ENCODE data around the gene HOXD3. TPM values are rescaled to one million over a fixed set of nuclear protein-coding genes. Genes with fewer than 3 reads are reported as not detected.

HOXD3 gene
- total and polyA plus RNA-seq, 2 experiments from 2014 or later: not detected

- no peak overlapping the region for H3K4me3 Mint-ChIP-seq
- H3K4me3 ChIP-seq: no peak overlapping the region
- peaks cover 100% of the 10 kb centered on the region for H3K27me3 ChIP-seq (ENCODE audit: insufficient read depth)
- H3K27me3 Mint-ChIP-seq (ENCODE audit: insufficient read depth, low read depth, poor library complexity): peaks cover 100% of the 10 kb centered on the region
- peaks cover 48% of the 10 kb centered on the region for H4K20me1 ChIP-seq (replicated peaks; ENCODE audit: insufficient read depth)
- H3K4me1 ChIP-seq (ENCODE audit: insufficient read depth): peaks cover 48% of the 10 kb centered on the region
- TF ChIP-seq STAT1 (IDR thresholded peaks at IDR 0.05; ENCODE audit: unreplicated experiment): no peak
- TF ChIP-seq, protein P1, sequence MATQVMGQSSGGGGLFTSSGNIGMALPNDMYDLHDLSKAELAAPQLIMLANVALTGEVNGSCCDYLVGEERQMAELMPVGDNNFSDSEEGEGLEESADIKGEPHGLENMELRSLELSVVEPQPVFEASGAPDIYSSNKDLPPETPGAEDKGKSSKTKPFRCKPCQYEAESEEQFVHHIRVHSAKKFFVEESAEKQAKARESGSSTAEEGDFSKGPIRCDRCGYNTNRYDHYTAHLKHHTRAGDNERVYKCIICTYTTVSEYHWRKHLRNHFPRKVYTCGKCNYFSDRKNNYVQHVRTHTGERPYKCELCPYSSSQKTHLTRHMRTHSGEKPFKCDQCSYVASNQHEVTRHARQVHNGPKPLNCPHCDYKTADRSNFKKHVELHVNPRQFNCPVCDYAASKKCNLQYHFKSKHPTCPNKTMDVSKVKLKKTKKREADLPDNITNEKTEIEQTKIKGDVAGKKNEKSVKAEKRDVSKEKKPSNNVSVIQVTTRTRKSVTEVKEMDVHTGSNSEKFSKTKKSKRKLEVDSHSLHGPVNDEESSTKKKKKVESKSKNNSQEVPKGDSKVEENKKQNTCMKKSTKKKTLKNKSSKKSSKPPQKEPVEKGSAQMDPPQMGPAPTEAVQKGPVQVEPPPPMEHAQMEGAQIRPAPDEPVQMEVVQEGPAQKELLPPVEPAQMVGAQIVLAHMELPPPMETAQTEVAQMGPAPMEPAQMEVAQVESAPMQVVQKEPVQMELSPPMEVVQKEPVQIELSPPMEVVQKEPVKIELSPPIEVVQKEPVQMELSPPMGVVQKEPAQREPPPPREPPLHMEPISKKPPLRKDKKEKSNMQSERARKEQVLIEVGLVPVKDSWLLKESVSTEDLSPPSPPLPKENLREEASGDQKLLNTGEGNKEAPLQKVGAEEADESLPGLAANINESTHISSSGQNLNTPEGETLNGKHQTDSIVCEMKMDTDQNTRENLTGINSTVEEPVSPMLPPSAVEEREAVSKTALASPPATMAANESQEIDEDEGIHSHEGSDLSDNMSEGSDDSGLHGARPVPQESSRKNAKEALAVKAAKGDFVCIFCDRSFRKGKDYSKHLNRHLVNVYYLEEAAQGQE (IDR thresholded peaks at IDR 0.05; ENCODE audit: unreplicated experiment): no peak
- no peak overlapping the region for H3K27ac ChIP-seq (ENCODE audit: low read depth)
- no peaks in the 10 kb centered on the region for H3K36me3 Mint-ChIP-seq (ENCODE audit: low read depth)
- no peaks in the 10 kb centered on the region; the same call in 1 of the 2 replicates for H3K36me3 ChIP-seq (ENCODE audit: insufficient read depth)
- H3K4me1 Mint-ChIP-seq: peaks cover 39% of the 10 kb centered on the region
- no peak overlapping the region for H3K4me2 ChIP-seq
- no peak overlapping the region for H3K27ac Mint-ChIP-seq
- no peaks in the 10 kb centered on the region for H3K9me2 ChIP-seq (ENCODE audit: insufficient read depth)
- H3K9me3 Mint-ChIP-seq: peaks cover 7% of the 10 kb centered on the region; the same call in 1 of the 3 replicates
- no peak for DNase-seq (ENCODE audit: low spot score)
- H3K79me2 ChIP-seq (replicated peaks; ENCODE audit: insufficient read depth): no peaks in the 10 kb centered on the region
- H2AFZ ChIP-seq: no peak overlapping the region
- H3F3A ChIP-seq (replicated peaks; ENCODE audit: low read depth): peaks cover 16% of the 10 kb centered on the region
- ATAC-seq: no peak
Observed at GRCh38 chr2:176167398-176167797, 10.3 kb downstream of the HOXD3 start.

- no peaks in the 10 kb centered on the region for H3K79me2 ChIP-seq (replicated peaks; ENCODE audit: insufficient read depth)
- no peak for DNase-seq (ENCODE audit: low spot score)
- no peak for ATAC-seq
- H3K4me3 Mint-ChIP-seq: no peak overlapping the region
- H3F3A ChIP-seq (replicated peaks; ENCODE audit: low read depth): peaks cover 16% of the 10 kb centered on the region
- H3K9me2 ChIP-seq (ENCODE audit: insufficient read depth): no peaks in the 10 kb centered on the region
- no peak overlapping the region for H2AFZ ChIP-seq
- peaks cover 100% of the 10 kb centered on the region for H3K27me3 Mint-ChIP-seq (ENCODE audit: insufficient read depth, low read depth, poor library complexity)
- no peak overlapping the region for H3K4me2 ChIP-seq
- H3K9me3 Mint-ChIP-seq: peaks cover 2% of the 10 kb centered on the region; the same call in 1 of the 3 replicates
- peaks cover 33% of the 10 kb centered on the region for H3K4me1 ChIP-seq (ENCODE audit: insufficient read depth)
- peaks cover 100% of the 10 kb centered on the region for H3K27me3 ChIP-seq (ENCODE audit: insufficient read depth)
- H3K27ac ChIP-seq (ENCODE audit: low read depth): no peak overlapping the region
- peaks cover 34% of the 10 kb centered on the region for H3K4me1 Mint-ChIP-seq
- peaks cover 51% of the 10 kb centered on the region for H4K20me1 ChIP-seq (replicated peaks; ENCODE audit: insufficient read depth)
- no peak overlapping the region for H3K4me3 ChIP-seq
- no peaks in the 10 kb centered on the region; the same call in 1 of the 2 replicates for H3K36me3 ChIP-seq (ENCODE audit: insufficient read depth)
- H3K27ac Mint-ChIP-seq: no peak overlapping the region
- no peaks in the 10 kb centered on the region for H3K36me3 Mint-ChIP-seq (ENCODE audit: low read depth)
- TF ChIP-seq EZH2 (IDR thresholded peaks at IDR 0.05; ENCODE audit: low read depth, unreplicated experiment) (no peak), CREB1 (CRISPR knock-in tag; IDR thresholded peaks at IDR 0.05; ENCODE audit: low read depth) (no peak), ZNF114 (CRISPR knock-in tag; IDR thresholded peaks at IDR 0.05) (no peak), EZH2phosphoT487 (IDR thresholded peaks at IDR 0.05; ENCODE audit: unreplicated experiment) (no peak), NANOG (IDR thresholded peaks at IDR 0.05; ENCODE audit: borderline replicate concordance) (no peak), POLR2AphosphoS5 (IDR thresholded peaks at IDR 0.05; ENCODE audit: low read depth) (no peak), JUNB (IDR thresholded peaks at IDR 0.05; ENCODE audit: unreplicated experiment) (no peak)
- TF ChIP-seq, protein P1 (IDR thresholded peaks at IDR 0.05; ENCODE audit: unreplicated experiment): no peak
- TF ChIP-seq, protein P2, sequence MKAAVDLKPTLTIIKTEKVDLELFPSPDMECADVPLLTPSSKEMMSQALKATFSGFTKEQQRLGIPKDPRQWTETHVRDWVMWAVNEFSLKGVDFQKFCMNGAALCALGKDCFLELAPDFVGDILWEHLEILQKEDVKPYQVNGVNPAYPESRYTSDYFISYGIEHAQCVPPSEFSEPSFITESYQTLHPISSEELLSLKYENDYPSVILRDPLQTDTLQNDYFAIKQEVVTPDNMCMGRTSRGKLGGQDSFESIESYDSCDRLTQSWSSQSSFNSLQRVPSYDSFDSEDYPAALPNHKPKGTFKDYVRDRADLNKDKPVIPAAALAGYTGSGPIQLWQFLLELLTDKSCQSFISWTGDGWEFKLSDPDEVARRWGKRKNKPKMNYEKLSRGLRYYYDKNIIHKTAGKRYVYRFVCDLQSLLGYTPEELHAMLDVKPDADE (IDR thresholded peaks at IDR 0.05): no peak
- TF ChIP-seq, protein P3, sequence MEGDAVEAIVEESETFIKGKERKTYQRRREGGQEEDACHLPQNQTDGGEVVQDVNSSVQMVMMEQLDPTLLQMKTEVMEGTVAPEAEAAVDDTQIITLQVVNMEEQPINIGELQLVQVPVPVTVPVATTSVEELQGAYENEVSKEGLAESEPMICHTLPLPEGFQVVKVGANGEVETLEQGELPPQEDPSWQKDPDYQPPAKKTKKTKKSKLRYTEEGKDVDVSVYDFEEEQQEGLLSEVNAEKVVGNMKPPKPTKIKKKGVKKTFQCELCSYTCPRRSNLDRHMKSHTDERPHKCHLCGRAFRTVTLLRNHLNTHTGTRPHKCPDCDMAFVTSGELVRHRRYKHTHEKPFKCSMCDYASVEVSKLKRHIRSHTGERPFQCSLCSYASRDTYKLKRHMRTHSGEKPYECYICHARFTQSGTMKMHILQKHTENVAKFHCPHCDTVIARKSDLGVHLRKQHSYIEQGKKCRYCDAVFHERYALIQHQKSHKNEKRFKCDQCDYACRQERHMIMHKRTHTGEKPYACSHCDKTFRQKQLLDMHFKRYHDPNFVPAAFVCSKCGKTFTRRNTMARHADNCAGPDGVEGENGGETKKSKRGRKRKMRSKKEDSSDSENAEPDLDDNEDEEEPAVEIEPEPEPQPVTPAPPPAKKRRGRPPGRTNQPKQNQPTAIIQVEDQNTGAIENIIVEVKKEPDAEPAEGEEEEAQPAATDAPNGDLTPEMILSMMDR (conservative IDR thresholded peaks at IDR 0.05; ENCODE audit: low read depth in 2 of 2): no peak
Observed at GRCh38 chr2:176169181-176169580, 12.1 kb downstream of the HOXD3 start.
